ENCODE results near the gene PIAS2. TPM values are rescaled to one million over a fixed set of nuclear protein-coding genes. Genes with fewer than 3 reads are reported as not detected.

PIAS2 gene
- polyA plus RNA-seq, 3 donors = 9.9 to 13.2 (median 11.0) TPM

DNA sequence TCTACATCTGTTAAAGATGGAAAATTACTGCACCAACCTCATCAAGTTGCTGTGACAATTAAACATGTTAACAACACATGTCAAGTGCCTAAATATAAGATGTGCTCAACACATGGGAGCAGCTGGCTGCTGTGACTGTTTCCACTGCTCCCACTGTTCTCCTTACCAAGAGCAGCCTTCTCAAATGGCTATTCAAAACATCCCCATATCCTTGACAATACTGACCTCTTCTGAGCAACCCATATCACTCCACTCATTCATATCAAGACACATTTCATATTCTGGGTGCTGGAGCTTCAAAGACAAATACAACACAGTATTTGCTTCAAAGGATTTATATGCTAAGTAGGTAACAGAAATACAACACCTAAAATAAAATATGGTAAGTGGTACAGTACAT lies 60.3 kb downstream of the PIAS2 start:
- intact Hi-C loops (cut with micrococcal nuclease) = no loop called here
- H3K9me3 ChIP-seq (replicated peaks in 1 of 2; ENCODE audit: control insufficient read depth in 1 of 2, insufficient read depth in 1 of 2, low read length in 2 of 2) = no peaks in the 10 kb centered on the region
- H3K4me3 ChIP-seq (replicated peaks in 1 of 3; ENCODE audit: low read depth in 2 of 3, low read length in 3 of 3) = no peak overlapping the region
- H2AFZ ChIP-seq (ENCODE audit: insufficient read depth, low read depth, low read length, poor library complexity, severe bottlenecking) = no peak overlapping the region
- Mint-ChIP-seq H3K4me1 (peaks cover 6% of the 10 kb centered on the region), H3K9me3 (peaks cover 0 to 3% (median 0%) of the 10 kb centered on the region in 7 donors), H3K4me3 (no peak overlapping the region), H3K27ac (no peak overlapping the region), H3K36me3 (peaks cover 31 to 42% of the 10 kb centered on the region in 2 donors), H3K27me3 (ENCODE audit: low read depth in 3 of 3) (no peaks in the 10 kb centered on the region)
- no peaks in the 10 kb centered on the region for H4K20me1 ChIP-seq (ENCODE audit: insufficient read depth, low read length)
- no peaks in the 10 kb centered on the region for H3K79me2 ChIP-seq (ENCODE audit: insufficient read depth, low read length)
- H3K27ac ChIP-seq (ENCODE audit: low read depth in 1 of 2, low read length in 2 of 2) = no peak overlapping the region
- H3K9ac ChIP-seq (ENCODE audit: insufficient read depth, low read length, poor library complexity, severe bottlenecking) = no peak overlapping the region
- no peaks in the 10 kb centered on the region for H3K4me1 ChIP-seq (ENCODE audit: control insufficient read depth in 1 of 2, insufficient read depth in 2 of 2, low read length in 2 of 2)
- H3K36me3 ChIP-seq (replicated peaks in 1 of 2; ENCODE audit: control insufficient read depth in 1 of 2, insufficient read depth in 2 of 2, low read length in 2 of 2) = peaks cover 2 to 42% of the 10 kb centered on the region in 2 donors
- H3K4me2 ChIP-seq (replicated peaks; ENCODE audit: extremely low read depth, low read length, poor library complexity, severe bottlenecking) = no peak overlapping the region
- no peak for DNase-seq
- no peaks in the 10 kb centered on the region for H3K27me3 ChIP-seq (ENCODE audit: control insufficient read depth in 2 of 2, insufficient read depth in 2 of 2, low read length in 2 of 2)
- TF ChIP-seq, protein P1, sequence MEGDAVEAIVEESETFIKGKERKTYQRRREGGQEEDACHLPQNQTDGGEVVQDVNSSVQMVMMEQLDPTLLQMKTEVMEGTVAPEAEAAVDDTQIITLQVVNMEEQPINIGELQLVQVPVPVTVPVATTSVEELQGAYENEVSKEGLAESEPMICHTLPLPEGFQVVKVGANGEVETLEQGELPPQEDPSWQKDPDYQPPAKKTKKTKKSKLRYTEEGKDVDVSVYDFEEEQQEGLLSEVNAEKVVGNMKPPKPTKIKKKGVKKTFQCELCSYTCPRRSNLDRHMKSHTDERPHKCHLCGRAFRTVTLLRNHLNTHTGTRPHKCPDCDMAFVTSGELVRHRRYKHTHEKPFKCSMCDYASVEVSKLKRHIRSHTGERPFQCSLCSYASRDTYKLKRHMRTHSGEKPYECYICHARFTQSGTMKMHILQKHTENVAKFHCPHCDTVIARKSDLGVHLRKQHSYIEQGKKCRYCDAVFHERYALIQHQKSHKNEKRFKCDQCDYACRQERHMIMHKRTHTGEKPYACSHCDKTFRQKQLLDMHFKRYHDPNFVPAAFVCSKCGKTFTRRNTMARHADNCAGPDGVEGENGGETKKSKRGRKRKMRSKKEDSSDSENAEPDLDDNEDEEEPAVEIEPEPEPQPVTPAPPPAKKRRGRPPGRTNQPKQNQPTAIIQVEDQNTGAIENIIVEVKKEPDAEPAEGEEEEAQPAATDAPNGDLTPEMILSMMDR (IDR thresholded peaks at IDR 0.05) = no peak

DNA sequence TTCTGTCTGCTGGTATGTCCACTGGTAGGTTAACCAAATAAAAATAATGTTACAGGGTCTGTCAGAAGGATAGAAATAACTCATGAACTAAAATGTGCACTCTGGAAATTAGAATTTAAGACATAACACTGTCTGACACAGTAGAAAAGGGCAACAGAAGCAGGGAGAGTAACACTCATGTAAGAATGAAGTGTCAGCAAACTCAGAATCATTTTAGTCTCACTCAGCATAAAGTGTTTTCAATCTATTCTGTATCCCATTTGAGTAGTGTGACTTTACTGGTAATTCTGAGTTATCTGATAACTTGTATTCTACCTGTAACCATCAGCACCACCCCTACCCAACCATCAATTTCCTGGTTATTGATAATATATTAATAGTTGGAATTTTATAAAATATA lies 68.3 kb downstream of the PIAS2 start:
- intact Hi-C loops (cut with micrococcal nuclease) = no loop called here
- Histone ChIP-seq H3K79me2 (ENCODE audit: insufficient read depth, low read length) (no peaks in the 10 kb centered on the region), H3K27me3 (ENCODE audit: control insufficient read depth in 2 of 2, insufficient read depth in 2 of 2, low read length in 2 of 2) (no peaks in the 10 kb centered on the region), H3K4me3 (replicated peaks in 1 of 3; ENCODE audit: low read depth in 2 of 3, low read length in 3 of 3) (no peak overlapping the region), H2AFZ (ENCODE audit: insufficient read depth, low read depth, low read length, poor library complexity, severe bottlenecking) (no peak overlapping the region), H3K36me3 (replicated peaks in 1 of 2; ENCODE audit: control insufficient read depth in 1 of 2, insufficient read depth in 2 of 2, low read length in 2 of 2) (peaks cover 0 to 21% of the 10 kb centered on the region in 2 donors), H3K4me2 (replicated peaks; ENCODE audit: extremely low read depth, low read length, poor library complexity, severe bottlenecking) (no peak overlapping the region), H3K4me1 (ENCODE audit: control insufficient read depth in 1 of 2, insufficient read depth in 2 of 2, low read length in 2 of 2) (no peaks in the 10 kb centered on the region), H4K20me1 (ENCODE audit: insufficient read depth, low read length) (no peaks in the 10 kb centered on the region), H3K27ac (ENCODE audit: low read depth in 1 of 2, low read length in 2 of 2) (no peak overlapping the region), H3K9me3 (replicated peaks in 1 of 2; ENCODE audit: control insufficient read depth in 1 of 2, insufficient read depth in 1 of 2, low read length in 2 of 2) (no peaks in the 10 kb centered on the region), H3K9ac (ENCODE audit: insufficient read depth, low read length, poor library complexity, severe bottlenecking) (no peak overlapping the region)
- no peak overlapping the region for H3K4me3 Mint-ChIP-seq
- TF ChIP-seq, protein P1 (IDR thresholded peaks at IDR 0.05) = no peak
- no peak overlapping the region for H3K27ac Mint-ChIP-seq
- H3K27me3 Mint-ChIP-seq (ENCODE audit: low read depth in 3 of 3) = no peaks in the 10 kb centered on the region
- no peaks in the 10 kb centered on the region for H3K4me1 Mint-ChIP-seq
- H3K9me3 Mint-ChIP-seq = peaks cover 0 to 4% (median 0%) of the 10 kb centered on the region in 7 donors
- H3K36me3 Mint-ChIP-seq = peaks cover 16 to 24% of the 10 kb centered on the region in 2 donors
- no peak for DNase-seq

Measured in CD14-positive monocyte (primary cell).